ENCODE data around the gene SBSN.

- TF ChIP-seq POLR2A (IDR thresholded peaks at IDR 0.05), result no peak
- peak; percentile 36 to 68 (median 53) for TF ChIP-seq CTCF (IDR thresholded peaks at IDR 0.05)
These were observed 21.2 kb upstream of the SBSN start for GRCh38 chr19:35549174-35549788.

All from ovary (tissue), 3 donors.